Stimulated activated CD4-positive, alpha-beta T cell treated with anti-CD3 and anti-CD28 coated beads, Interleukin-12 subunit alpha, Interleukin-12 subunit beta, amount 100 ng/mL, for 24 hours (primary cell): Measurements from ENCODE around the gene PSMD4.

Experiments used
- DNase-seq, 2 experiments: peaks; one replicate each; pipeline ENCODE4 v3.0.0-alpha.2; 2020; ENCODE audit warnings: low read depth in 2 of 2

Gene PSMD4

GRCh38 chr1:151294742-151295462, 40.4 kb downstream of the PSMD4 start:
- DNase-seq = no peak

GRCh38 chr1:151309811-151310323, 55.3 kb downstream of the PSMD4 start:
- no peak for DNase-seq

GRCh38 chr1:151311011-151311410, 56.5 kb downstream of the PSMD4 start:
- DNase-seq = no peak

- DNase-seq = peak; percentile 61 to 74
Measured at GRCh38 chr1:151311589-151312331, 57.2 kb downstream of the PSMD4 start.

- no peak for DNase-seq
Measured at GRCh38 chr1:151312411-151312810, 57.9 kb downstream of the PSMD4 start.

GRCh38 chr1:151312826-151313225, 58.3 kb downstream of the PSMD4 start:
- DNase-seq = no peak

- no peak for DNase-seq
Measured at GRCh38 chr1:151313501-151313900, 59.0 kb downstream of the PSMD4 start.

- no peak for DNase-seq
Measured at GRCh38 chr1:151314137-151314875, 59.8 kb downstream of the PSMD4 start.

GRCh38 chr1:151315565-151316235, 61.2 kb downstream of the PSMD4 start:
- DNase-seq = no peak
